Inflammatory macrophage treated with lipopolysaccharide for 1 hour (primary cell): ENCODE measurements around the gene LENEP.

Experiments used
- DNase-seq, 2 donors: peaks; one replicate each; pipeline ENCODE4 v3.0.0-alpha.2; 2020 to 2022

Gene LENEP

DNA sequence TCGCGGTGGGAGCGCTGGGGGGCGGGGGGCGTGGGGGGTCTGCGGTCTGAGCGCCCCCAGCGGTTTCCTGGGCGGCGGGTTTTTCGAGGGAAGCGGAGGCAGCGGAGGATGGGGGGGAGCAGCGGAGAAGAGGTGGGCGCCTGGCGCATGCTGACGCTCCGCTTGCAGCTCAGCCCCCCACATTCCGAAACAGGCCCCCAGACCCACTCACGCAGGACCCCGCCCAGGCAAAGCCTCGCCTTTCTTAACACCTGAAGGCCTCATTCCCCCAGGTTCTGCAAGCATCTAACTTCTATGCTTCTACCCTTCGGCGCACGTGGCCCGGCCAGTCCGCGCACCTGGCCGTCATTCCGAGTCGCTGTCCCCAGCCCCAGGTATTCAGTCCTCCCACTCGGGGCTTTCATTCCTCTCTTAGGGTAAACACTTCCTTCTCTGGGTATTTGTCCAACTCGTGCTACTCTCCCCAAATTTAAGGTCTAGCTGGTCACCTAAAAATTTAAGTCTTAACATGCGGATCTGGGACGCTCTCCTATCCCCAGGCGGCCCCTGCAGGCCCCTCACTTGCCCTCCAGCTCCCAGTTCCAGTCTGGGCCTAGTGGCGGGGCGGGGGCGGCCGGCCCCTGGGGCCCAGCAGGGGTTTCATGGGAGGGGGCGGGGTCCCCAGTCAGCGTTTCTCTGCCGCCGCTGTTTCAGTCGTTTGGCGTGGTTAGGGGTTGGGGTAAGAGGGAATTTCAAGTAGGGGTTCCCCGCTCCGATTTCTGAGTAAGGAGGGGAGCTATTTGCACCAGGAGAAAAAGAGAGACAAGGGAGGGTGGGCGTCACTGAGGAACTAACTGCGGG lies 6.4 kb downstream of the LENEP start:
- no peak for DNase-seq

DNA sequence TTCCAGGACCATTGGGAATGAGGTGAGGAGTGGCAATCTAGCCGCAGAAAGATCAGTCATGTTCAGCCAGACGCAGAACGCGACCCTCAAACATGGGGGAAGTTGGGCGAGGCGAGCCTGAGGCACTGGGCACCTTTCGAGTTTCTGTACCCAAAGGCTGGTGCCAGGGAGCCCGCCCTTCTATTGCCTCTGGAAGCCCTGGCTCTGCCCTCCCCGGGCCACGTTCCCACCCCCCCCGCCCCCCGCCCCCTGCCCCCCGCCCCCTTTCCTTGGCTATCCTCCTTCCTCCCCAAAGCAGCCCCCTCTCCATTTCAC lies 7.0 kb downstream of the LENEP start:
- DNase-seq = no peak

DNA sequence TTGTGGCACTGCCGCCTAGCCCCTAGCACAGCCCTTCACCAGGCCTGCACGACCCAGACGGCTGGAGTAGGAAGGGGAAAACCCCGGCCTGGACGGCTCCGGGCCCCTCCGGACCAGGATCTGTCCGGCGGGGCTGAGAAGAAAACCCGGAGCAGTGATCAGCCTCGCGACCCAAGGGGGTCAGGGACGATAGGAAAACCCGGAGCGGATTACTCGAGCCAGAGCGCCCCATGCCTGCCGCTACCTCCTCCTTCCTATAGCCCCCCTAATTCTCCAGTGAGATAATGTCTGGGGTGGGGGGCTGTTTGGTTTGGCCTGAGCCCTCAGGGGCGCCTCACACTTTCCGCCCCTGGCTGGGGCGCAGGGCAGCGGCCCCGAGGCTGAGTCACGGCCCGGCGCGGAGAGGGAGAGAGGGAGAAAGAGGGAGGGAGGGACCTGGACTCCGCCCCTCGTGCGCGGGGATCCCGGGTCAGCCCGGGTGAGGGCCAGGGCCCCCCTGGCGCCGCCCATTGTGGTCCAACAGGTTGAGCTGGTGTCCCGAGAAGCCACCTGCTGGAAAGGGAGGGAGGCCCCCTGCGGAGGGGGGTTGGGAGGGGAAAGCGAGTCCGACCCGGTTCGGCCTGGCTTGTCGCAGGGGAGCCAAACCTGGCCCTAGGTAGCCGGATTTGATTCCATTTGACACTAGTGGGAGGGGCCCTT lies 7.5 kb downstream of the LENEP start:
- DNase-seq = peak in 1 of 2 donors; percentile 60

- DNase-seq = no peak
Measured at GRCh38 chr1:155001425-155001674, 8.0 kb downstream of the LENEP start.

GRCh38 chr1:155001675-155002463 lies 8.5 kb downstream of the LENEP start:
- DNase-seq = peak; percentile 98 to 99

- no peak for DNase-seq
Measured at GRCh38 chr1:155002464-155003226, 9.3 kb downstream of the LENEP start, which contains the start of gene ZBTB7B. Gene ZBTB7B (plus strand): TSS chr1:155002802. CDS start chr1:155014661, 11,859 bp downstream.

DNA sequence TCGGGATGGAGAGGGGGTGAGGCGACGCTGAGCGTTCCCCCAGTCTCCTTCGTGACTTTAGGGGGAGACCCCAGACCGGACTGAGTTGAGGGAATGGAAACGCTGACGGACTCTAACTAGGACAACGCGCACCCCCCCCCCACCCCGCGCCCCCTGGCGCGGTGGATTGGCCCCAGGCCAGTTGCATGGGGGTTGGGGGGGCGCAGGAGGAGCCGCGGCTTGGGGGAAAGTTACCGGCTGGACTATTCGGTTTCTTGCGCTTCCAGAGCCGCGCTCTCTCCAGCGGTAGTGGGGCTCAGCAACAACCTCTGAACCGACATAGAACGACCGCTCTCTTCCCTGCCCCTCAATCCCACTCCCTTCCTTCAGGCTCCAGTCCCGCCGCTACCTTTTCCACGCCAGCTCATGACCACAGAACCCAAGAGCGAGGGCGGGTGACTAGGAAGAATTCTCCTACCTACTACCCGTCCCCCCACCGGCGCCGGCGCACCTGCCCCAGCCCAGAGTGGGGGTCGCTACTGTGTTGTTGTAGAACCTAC lies 9.9 kb downstream of the LENEP start:
- no peak for DNase-seq

GRCh38 chr1:155003766-155004351 lies 10.5 kb downstream of the LENEP start:
- no peak for DNase-seq

DNA sequence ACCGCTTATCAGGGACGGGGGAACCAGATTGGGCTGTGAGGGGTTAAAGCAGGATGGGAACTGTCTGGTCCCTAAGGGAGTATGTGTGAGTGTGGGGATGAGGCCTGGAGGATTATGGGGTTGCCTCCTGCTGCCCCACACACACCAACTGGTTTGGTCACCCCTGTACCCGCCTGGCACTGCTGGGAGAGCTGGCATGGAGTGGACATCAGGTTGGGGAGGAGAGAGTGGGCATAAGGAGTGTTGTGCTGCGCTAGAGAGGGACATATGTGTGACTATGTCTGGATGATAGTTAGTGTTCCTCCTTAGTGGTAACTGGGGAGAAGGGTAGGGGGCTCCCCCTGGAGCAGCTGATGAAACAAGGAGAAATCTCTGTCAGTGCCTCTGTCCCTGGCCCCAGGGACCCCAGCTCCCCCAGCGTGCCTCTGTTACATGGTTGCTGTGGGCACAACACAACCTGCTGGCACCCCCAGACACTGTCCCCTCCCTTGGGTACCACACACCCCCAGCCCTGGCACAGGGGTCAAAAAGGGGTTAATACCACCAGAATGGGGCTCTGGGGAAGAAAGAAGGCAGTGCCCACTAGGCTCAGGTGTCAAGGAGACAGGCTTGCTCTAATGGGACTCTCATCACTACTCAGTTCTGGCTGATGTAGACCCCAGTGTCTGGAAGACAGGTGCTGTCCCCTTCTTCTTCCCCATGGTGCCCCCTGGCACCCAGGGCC lies 11.1 kb downstream of the LENEP start:
- DNase-seq = no peak

DNA sequence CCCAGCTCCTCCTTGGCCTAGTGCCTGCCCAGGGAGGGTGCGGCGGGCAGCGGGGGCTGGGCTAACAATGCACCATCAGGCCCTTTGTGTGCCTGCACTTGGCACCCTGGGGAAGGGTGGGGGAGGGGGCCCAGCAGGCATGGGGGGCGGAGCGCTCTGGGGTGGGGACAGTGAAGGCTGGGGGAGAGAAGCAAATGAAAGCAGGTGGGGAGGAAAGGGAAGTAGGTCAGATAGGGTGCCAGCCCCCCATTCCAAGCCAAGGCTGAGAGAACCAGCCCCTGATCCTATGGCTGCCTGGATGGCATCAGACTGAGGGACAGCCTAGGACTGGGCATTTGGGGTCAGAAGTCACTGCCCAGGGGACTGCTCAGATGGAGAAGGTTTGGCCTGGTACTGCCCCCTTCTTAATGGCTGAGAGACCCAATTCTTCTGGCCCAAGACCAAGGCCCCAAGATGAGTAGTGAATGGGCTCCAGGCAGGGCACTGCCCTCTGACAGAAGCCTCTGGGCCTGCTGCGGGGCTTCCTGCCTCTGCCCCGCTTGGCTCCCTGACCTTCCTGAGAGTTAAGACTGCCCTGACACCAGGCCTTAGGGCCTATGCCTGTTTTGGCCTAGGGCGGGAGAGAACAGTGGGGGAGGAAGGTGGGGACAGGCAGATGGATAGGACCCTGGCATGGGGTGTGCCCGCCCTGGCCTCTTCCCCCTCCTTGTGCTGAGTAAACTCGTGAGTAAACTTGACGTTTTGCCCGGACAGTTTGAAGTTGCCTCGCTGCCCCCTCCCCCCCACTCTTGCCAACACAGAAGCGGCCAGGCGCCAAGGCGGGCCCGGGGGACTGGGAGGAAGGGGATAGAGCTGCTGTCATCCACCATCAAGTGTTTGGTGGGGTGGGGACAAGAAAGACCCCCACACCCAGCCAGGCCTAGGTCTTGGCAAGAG lies 12.0 kb downstream of the LENEP start:
- DNase-seq = no peak

GRCh38 chr1:155006601-155007101 lies 13.3 kb downstream of the LENEP start:
- peak; percentile 68 to 72 for DNase-seq

GRCh38 chr1:155007251-155007828 lies 14.0 kb downstream of the LENEP start:
- no peak for DNase-seq

DNA sequence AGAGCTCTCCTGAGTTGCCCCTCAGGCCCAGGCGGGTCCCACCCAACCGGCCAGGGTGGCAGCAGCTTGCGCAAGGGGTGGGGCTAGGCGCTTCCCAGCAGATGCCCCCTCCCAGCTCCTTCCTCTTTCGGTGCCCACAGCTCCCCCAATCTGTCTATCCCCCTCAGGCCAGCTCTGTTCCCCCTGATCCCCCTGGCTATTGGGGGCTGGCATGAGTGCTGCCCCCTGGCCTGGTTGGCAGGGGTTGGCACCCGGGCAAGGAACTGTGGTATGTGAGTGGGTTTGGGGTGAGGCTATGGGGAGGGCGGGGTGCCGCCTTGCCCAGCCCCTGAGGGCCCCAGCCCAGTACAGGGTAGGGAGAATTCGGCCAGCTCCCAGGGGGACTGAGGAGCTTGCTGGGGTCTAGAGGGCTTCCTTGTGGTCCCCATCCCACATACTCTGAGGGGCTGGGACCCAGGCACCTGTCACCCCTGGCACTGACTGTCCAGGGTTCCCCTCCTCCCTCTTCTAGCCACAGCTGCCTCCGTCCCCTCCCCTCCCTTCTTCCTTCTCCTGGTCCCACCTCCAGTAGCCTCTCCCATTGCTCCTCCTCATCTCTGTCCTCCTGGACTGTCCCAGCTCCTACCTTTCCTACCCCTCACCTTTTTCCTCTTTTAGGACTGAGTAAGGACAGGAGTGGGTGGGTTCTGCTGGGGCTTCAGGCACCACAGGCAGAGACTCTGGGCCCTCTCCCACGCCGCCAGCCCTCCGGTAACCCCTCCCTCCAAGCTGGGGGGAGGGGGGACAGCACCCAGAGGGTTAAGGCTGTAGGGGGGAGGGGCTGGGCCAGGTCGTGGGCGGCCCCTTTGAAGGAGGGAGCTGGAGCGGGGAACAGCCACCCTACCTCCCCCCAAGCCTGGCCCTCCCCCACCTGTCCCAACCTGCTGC lies 14.9 kb downstream of the LENEP start:
- no peak for DNase-seq

- DNase-seq = no peak
Measured at GRCh38 chr1:155009221-155009711, 15.9 kb downstream of the LENEP start.

- DNase-seq = no peak
Measured at GRCh38 chr1:155009742-155010141, 16.4 kb downstream of the LENEP start.

DNA sequence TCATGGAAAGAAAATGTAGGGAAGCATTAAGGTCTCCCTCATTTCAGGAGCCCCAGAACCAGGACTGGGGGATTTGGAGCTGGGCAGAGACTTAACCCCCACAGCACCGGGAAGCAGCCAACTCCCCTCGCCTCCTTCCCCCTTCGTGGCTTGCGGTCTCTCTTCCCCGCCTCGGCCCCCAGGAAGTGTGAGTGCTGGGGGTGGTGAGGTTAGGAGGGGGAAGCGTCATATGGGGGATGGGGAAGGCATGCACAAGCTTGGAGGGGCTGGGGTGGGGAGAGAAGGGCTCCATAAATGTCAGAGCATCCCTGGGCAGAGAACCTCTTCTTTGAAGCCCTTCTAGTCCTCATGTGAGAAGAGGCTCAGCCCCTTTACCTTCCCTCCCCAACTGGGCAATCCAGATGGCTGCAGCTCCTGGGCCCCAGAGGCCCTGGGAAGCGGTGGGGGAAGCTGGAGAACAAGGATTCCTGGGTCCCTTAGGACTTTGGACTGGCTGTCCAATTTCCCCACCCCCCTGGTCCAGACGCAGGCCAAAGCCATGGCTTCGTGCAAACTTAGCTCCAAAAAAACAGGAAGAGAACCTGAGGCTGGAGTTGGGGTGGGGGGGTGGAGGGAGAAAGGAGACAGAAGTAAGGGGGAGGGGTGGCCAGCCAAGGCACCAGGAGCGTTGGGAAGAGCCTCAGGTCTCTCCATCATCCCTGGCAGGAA lies 17.0 kb downstream of the LENEP start:
- DNase-seq = no peak

- DNase-seq = no peak
Measured at GRCh38 chr1:155011004-155011416, 17.6 kb downstream of the LENEP start.
